Tibial nerve (tissue), 4 donors: ENCODE results near the gene PYGM. TPM values are rescaled to one million over a fixed set of nuclear protein-coding genes. Genes with fewer than 3 reads are reported as not detected.

Experiments
- DNase-seq, 2 donors: peaks; one replicate each; pipeline ENCODE4 v3.0.0-alpha.2; 2019; ENCODE audit warnings: low spot score in 2 of 2
- H3K27ac ChIP-seq, 4 donors: fragments of 200-600 bp; sonication (generic) in 3 of 4; one replicate each; pipeline ENCODE4 v1.5.1; 2017 to 2019; ENCODE audit warnings: mild to moderate bottlenecking in 1 of 4
- H3K27me3 ChIP-seq, 2 donors: fragments of 200-600 bp; sonication (generic) in 1 of 2; one replicate each; pipeline versions ENCODE4 v1.5.1 to v1.6.0; 2017 to 2019
- H3K36me3 ChIP-seq, 3 donors: fragments of 200-600 bp; sonication (generic); one replicate each; pipeline ENCODE4 v1.5.1; 2018 to 2019
- H3K4me1 ChIP-seq, 4 donors: fragments of 200-600 bp; sonication (generic) in 3 of 4; one replicate each; pipeline ENCODE4 v1.5.1; 2017 to 2019
- H3K4me3 ChIP-seq, 4 donors: fragments of 200-600 bp; sonication (generic) in 3 of 4; one replicate each; pipeline ENCODE4 v1.5.1; 2017 to 2019; ENCODE audit warnings: mild to moderate bottlenecking in 1 of 4, moderate library complexity in 1 of 4
- H3K9me3 ChIP-seq, 4 donors: fragments of 200-600 bp; sonication (generic) in 3 of 4; one replicate each; pipeline ENCODE4 v1.5.1; 2017 to 2019
- CTCF ChIP-seq, 5 experiments: fragments of 200-600 bp in 3 of 5; fragments of 450-650 bp in 2 of 5; sonication (generic) in 3 of 5; IDR thresholded peaks; one replicate each; pipeline ENCODE4 v1.5.1; 2016 to 2019; ENCODE audit warnings: antibody characterized with exemption in 5 of 5, mild to moderate bottlenecking in 3 of 5, moderate library complexity in 2 of 5
- EP300 ChIP-seq, 2 donors: sonication (generic); formaldehyde crosslinking; IDR thresholded peaks; one replicate each; pipeline ENCODE4 v1.6.1; 2017; ENCODE audit warnings: antibody characterized with exemption in 2 of 2, mild to moderate bottlenecking in 1 of 2
- POLR2A ChIP-seq, 2 donors: fragments of 450-650 bp; IDR thresholded peaks; one replicate each; pipeline ENCODE4 v1.6.1; 2017; ENCODE audit warnings: antibody characterized with exemption in 2 of 2, mild to moderate bottlenecking in 2 of 2, moderate library complexity in 2 of 2
- WGBS, 2 donors: methylation state at CpG; one replicate each; pipeline ENCODE4 v1.1.5; 2018; 5-methylcytosine and 5-hydroxymethylcytosine counted together
- total RNA-seq, 4 donors: library from RNA; depleted of rRNA; stranded (reverse); fragments of >200 nt; gene quantifications; one replicate each; pipeline ENCODE4 v1.1.0, GENCODE V29; 2016

PYGM gene
- total RNA-seq, 4 donors from 2014 or later, result 2.1 to 18.6 (median 9.9) TPM

- DNase-seq, result peak; percentile 83 to 91
- Histone ChIP-seq H3K36me3 (peaks cover 0 to 60% (median 0%) of the 10 kb centered on the region in 3 donors), H3K4me1 (peaks cover 0 to 33% (median 13%) of the 10 kb centered on the region in 4 donors), H3K27me3 (no peaks in the 10 kb centered on the region), H3K4me3 (peak within 1 kb of the TSS; percentile 41 to 73 (median 70)), H3K9me3 (no peaks in the 10 kb centered on the region), H3K27ac (peak within 1 kb of the TSS; percentile 72 to 94 (median 89))
- 0% methylated on average over 22 to 23 of the region's 58 CpGs for WGBS, 2 donors
- TF ChIP-seq CTCF (IDR thresholded peaks at IDR 0.05) (peak in 4 of 5 experiments; percentile 14 to 49 (median 40)), POLR2A (IDR thresholded peaks at IDR 0.05) (no peak), EP300 (IDR thresholded peaks at IDR 0.05) (peak; percentile 62 to 64)
Observed at GRCh38 chr11:64803158-64803845, 43.5 kb upstream of the PYGM start, which contains the start of gene MAP4K2. Gene MAP4K2 (minus strand): TSS chr11:64803214. CDS start chr11:64803149, 65 bp downstream.

- Histone ChIP-seq H3K27me3 (no peaks in the 10 kb centered on the region), H3K4me3 (peak overlapping the region; percentile 41 to 73 (median 70)), H3K27ac (peak overlapping the region; percentile 72 to 94 (median 88)), H3K9me3 (no peaks in the 10 kb centered on the region), H3K4me1 (peaks cover 0 to 30% (median 13%) of the 10 kb centered on the region in 4 donors), H3K36me3 (peaks cover 0 to 58% (median 0%) of the 10 kb centered on the region in 3 donors)
- DNase-seq, result no peak
- WGBS, 2 donors, result 28 to 60% methylated on average over 4 to 16 of the region's 54 CpGs
- TF ChIP-seq EP300 (IDR thresholded peaks at IDR 0.05) (no peak), CTCF (IDR thresholded peaks at IDR 0.05) (no peak), POLR2A (IDR thresholded peaks at IDR 0.05) (no peak)
Observed at GRCh38 chr11:64802370-64803157, 42.8 kb upstream of the PYGM start.

- no peak for DNase-seq
- peaks cover 0 to 30% (median 13%) of the 10 kb centered on the region in 4 donors for H3K4me1 ChIP-seq
- peak overlapping the region in 3 of 4 donors; percentile 83 to 94 (median 93) for H3K27ac ChIP-seq
- no peak for TF ChIP-seq CTCF (IDR thresholded peaks at IDR 0.05)
- TF ChIP-seq EP300 (IDR thresholded peaks at IDR 0.05), result no peak
- TF ChIP-seq POLR2A (IDR thresholded peaks at IDR 0.05), result no peak
- peak overlapping the region in 2 of 4 donors; percentile 67 to 72 for H3K4me3 ChIP-seq
- no peaks in the 10 kb centered on the region for H3K27me3 ChIP-seq
- no peaks in the 10 kb centered on the region for H3K9me3 ChIP-seq
- whole genome bisulfite sequencing, 2 donors, result 41 to 58% methylated on average over 10 to 13 of the region's 13 CpGs
- H3K36me3 ChIP-seq, result peaks cover 0 to 58% (median 0%) of the 10 kb centered on the region in 3 donors
Observed at GRCh38 chr11:64801561-64802369, 42.0 kb upstream of the PYGM start.

- no peak for DNase-seq
- H3K27me3 ChIP-seq, result no peaks in the 10 kb centered on the region
- peaks cover 0 to 30% (median 13%) of the 10 kb centered on the region in 4 donors for H3K4me1 ChIP-seq
- H3K9me3 ChIP-seq, result no peaks in the 10 kb centered on the region
- no peak for TF ChIP-seq EP300 (IDR thresholded peaks at IDR 0.05)
- no peak for TF ChIP-seq POLR2A (IDR thresholded peaks at IDR 0.05)
- no peak for TF ChIP-seq CTCF (IDR thresholded peaks at IDR 0.05)
- H3K36me3 ChIP-seq, result peaks cover 0 to 58% (median 6%) of the 10 kb centered on the region in 3 donors
- peak overlapping the region in 3 of 4 donors; percentile 83 to 94 (median 93) for H3K27ac ChIP-seq
- WGBS, 2 donors, result 62 to 70% methylated on average over 5 to 9 of the region's 9 CpGs
- no peak overlapping the region for H3K4me3 ChIP-seq
Observed at GRCh38 chr11:64801158-64801464, 41.3 kb upstream of the PYGM start.
